Activated CD8-positive, alpha-beta T cell treated with anti-CD3 and anti-CD28 coated beads for 36 hours (primary cell): ENCODE measurements around the gene RNF14. TPM values are rescaled to one million over a fixed set of nuclear protein-coding genes. Genes with fewer than 3 reads are reported as not detected.

Experiments
- ATAC-seq: fragments of 200-7000 bp; cut with Tn5 transposase; one replicate; pipeline ENCODE4 v1.10.0; 2021; ENCODE audit warnings: mild to moderate bottlenecking, moderate library complexity
- CTCF ChIA-PET: fragments of 350-600 bp; sonication (Branson Sonifier 250); formaldehyde crosslinking; loops from one replicate; lab custom pipeline; 2021; ENCODE audit warnings: antibody characterized with exemption; lab: Charles Lee
- POLR2A ChIA-PET: fragments of 350-600 bp; sonication (Branson Sonifier 250); formaldehyde crosslinking; loops from one replicate; lab custom pipeline; 2021; ENCODE audit warnings: antibody characterized with exemption; lab: Charles Lee
- DNase-seq: peaks from one replicate; pipeline ENCODE4 v3.0.0-alpha.2; 2020
- H3K27ac Mint-ChIP-seq: one replicate; pipeline ENCODE4 v1.8.0; 2021; ENCODE audit warnings: mild to moderate bottlenecking, mixed read lengths
- H3K27me3 Mint-ChIP-seq: one replicate; pipeline ENCODE4 v1.8.0; 2021; ENCODE audit warnings: mixed read lengths
- H3K36me3 Mint-ChIP-seq: one replicate; pipeline ENCODE4 v1.8.0; 2021; ENCODE audit warnings: low read depth, mixed read lengths
- H3K4me1 Mint-ChIP-seq: one replicate; pipeline ENCODE4 v1.8.0; 2021; ENCODE audit warnings: low read depth, mixed read lengths
- H3K4me3 Mint-ChIP-seq: one replicate; pipeline ENCODE4 v1.8.0; 2021; ENCODE audit warnings: mild to moderate bottlenecking, moderate library complexity, mixed read lengths
- H3K9me3 Mint-ChIP-seq: one replicate; pipeline ENCODE4 v1.8.0; 2021; ENCODE audit warnings: mixed read lengths
- intact Hi-C: fragments of 100-400 bp; cut with micrococcal nuclease; formaldehyde crosslinking; loops from one replicate; pipeline ENCODE4 v1.10.0; 2022
- total RNA-seq, 2 experiments: library from RNA; stranded (reverse); gene quantifications; one replicate each; pipeline ENCODE4 v1.2.3, GENCODE V29; 2021
- TF ChIP-seq, protein P1 (sequence below): fragments of 200-600 bp; IDR thresholded peaks from one replicate; pipeline ENCODE4 v1.8.0; 2022; ENCODE audit warnings: antibody characterized with exemption, mild to moderate bottlenecking

RNF14 gene
- total RNA-seq, 2 experiments from 2014 or later, result 34.1 to 35.0 TPM

DNA sequence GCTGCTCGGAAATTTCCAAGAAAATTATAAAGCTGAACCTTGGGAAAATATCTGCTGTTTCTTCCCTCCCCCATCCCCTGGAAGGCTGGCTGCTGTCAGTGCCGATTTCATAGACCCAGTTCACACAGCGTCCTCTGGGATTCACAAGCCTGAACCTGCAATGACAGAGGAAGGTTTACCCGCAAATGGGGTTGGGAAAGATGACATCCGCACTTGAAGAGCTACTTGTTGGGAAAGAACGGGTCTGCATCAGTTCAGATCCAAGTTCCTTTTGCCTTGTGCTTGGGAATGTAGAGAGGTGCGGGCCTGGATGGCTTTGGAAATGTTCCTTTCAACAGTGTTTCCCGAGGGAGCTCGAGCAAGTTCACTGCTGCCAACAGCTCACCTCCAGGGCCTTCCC, 24.8 kb upstream of the RNF14 start:
- no peaks in the 10 kb centered on the region for H3K9me3 Mint-ChIP-seq

DNA sequence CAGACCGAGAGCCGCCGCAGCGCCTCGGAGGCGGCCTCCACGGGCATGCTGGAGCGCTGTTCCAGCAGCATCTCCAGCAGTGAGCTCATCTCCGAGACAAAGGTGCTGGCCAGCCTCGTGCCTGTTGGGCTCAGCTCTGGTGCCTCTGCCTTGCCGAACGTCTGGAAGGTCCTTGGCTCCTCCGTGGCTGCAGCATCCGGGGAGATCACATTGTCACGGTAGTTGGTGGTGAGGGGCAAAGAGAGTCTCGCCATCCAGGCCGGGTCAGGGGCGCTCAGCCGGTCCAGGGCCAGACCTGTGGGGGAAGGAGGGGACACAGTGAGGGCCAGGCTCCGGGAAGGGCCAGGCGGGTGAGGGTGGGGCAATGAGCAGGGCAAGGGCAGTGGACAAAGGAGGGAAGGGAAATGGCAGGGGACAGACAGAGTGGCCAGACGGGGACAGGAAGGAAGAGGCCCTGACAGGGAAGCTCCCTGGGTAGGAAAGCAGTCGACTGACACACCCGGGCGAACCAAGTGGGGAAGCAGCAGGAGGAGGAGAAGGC, 23.3 kb upstream of the RNF14 start:
- peaks cover 3% of the 10 kb centered on the region for H3K36me3 Mint-ChIP-seq
- CTCF ChIA-PET, result interaction anchor here (0.9 to 11.0 kb wide), 4 partner anchors 13 to 243 kb away, joined by 3 to 92 read pairs (median 3); partner anchors contain the start of gene PCDH12
- peaks cover 2% of the 10 kb centered on the region for H3K4me1 Mint-ChIP-seq
- intact Hi-C loops, result no loop called here
- POLR2A ChIA-PET, result no interaction called here
- no peaks in the 10 kb centered on the region for H3K27me3 Mint-ChIP-seq
- DNase-seq (no peak), ATAC-seq (no peak)
- H3K27ac Mint-ChIP-seq, result no peak overlapping the region
- H3K4me3 Mint-ChIP-seq, result no peak overlapping the region
- H3K9me3 Mint-ChIP-seq, result no peaks in the 10 kb centered on the region
- TF ChIP-seq, protein P1, sequence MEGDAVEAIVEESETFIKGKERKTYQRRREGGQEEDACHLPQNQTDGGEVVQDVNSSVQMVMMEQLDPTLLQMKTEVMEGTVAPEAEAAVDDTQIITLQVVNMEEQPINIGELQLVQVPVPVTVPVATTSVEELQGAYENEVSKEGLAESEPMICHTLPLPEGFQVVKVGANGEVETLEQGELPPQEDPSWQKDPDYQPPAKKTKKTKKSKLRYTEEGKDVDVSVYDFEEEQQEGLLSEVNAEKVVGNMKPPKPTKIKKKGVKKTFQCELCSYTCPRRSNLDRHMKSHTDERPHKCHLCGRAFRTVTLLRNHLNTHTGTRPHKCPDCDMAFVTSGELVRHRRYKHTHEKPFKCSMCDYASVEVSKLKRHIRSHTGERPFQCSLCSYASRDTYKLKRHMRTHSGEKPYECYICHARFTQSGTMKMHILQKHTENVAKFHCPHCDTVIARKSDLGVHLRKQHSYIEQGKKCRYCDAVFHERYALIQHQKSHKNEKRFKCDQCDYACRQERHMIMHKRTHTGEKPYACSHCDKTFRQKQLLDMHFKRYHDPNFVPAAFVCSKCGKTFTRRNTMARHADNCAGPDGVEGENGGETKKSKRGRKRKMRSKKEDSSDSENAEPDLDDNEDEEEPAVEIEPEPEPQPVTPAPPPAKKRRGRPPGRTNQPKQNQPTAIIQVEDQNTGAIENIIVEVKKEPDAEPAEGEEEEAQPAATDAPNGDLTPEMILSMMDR, result no peak

More for the DNA sequence above, 24.8 kb upstream of the RNF14 start:
- H3K36me3 Mint-ChIP-seq, result peaks cover 3% of the 10 kb centered on the region
- no peak for DNase-seq
- intact Hi-C loops, result no loop called here
- TF ChIP-seq, protein P1, result no peak
- CTCF ChIA-PET, result interaction anchor here (1.1 to 11.0 kb wide), 4 partner anchors 17 to 252 kb away, joined by 4 to 92 read pairs (median 5); partner anchors contain the start of genes PCDH1 and RNF14
- H3K4me3 Mint-ChIP-seq, result no peak overlapping the region
- no peak overlapping the region for H3K27ac Mint-ChIP-seq
- POLR2A ChIA-PET, result interaction anchor here (1.2 to 1.5 kb wide), 3 partner anchors 11 to 24 kb away, joined by 3 to 6 read pairs (median 5); partner anchors contain the start of genes PCDH12 and RNF14
- H3K27me3 Mint-ChIP-seq, result no peaks in the 10 kb centered on the region
- H3K4me1 Mint-ChIP-seq, result peaks cover 2% of the 10 kb centered on the region
- no peak for ATAC-seq

DNA sequence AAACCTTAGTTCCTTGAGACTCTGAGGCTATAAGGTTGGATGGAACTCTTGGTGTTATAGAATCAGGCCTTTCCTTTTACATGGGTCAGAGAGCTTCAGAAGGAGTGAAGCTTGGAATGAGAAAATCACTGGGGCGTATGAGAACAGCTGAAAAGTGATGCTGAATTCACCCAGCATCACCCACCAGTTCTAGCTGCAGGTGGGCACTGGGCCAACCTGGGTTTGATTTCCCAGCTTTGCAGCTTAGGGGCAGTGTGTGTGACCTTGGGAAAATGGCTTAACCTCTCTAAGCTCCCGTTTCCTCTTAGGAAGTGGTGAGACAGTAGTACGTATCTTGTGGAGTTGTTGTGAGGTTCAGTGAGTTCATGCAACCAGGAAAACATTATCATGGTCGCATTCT, 21.6 kb upstream of the RNF14 start:
- no peaks in the 10 kb centered on the region for H3K36me3 Mint-ChIP-seq
- H3K4me3 Mint-ChIP-seq, result no peak overlapping the region
- H3K9me3 Mint-ChIP-seq, result no peaks in the 10 kb centered on the region
- H3K27ac Mint-ChIP-seq, result no peak overlapping the region
- TF ChIP-seq, protein P1, result no peak
- ChIA-PET POLR2A (no interaction called here), CTCF (interaction anchor here (0.9 to 11.0 kb wide), 6 partner anchors 9 to 255 kb away, joined by 3 to 92 read pairs (median 4); partner anchors contain the start of gene RNF14)
- no peak for DNase-seq
- ATAC-seq, result no peak
- no peaks in the 10 kb centered on the region for H3K27me3 Mint-ChIP-seq
- peaks cover 9% of the 10 kb centered on the region for H3K4me1 Mint-ChIP-seq
- intact Hi-C loops, result no loop called here

DNA sequence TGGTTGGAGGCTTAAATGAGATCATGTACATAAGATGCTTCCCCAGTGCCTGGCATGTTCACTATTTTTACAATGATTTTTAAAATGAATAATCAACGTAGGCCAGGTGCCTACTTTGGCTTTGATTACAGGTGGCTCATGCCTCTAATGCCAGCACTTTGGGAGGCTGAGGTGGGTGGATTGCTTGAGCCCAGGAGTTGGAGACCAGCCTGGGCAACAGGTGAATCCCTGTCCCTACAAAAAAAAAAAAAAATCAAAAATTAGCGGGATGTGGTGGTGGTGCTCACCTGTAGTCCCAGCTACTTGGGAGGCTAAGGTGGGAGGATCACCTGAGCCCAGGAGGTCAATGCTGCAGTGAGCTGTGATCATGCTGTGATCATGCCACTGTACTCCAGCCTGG, 20.1 kb upstream of the RNF14 start:
- ChIA-PET POLR2A (interaction anchor here (0.8 to 2.4 kb wide), 3 partner anchors 9 to 21 kb away, joined by 3 to 6 read pairs (median 3); no protein-coding TSS in a partner anchor), CTCF (interaction anchor here (1.1 to 11.0 kb wide), 2 partner anchors 12 to 257 kb away, joined by 3 to 92 read pairs; no protein-coding TSS in a partner anchor)
- Mint-ChIP-seq H3K4me3 (no peak overlapping the region), H3K4me1 (peaks cover 9% of the 10 kb centered on the region), H3K36me3 (no peaks in the 10 kb centered on the region), H3K27me3 (no peaks in the 10 kb centered on the region), H3K9me3 (no peaks in the 10 kb centered on the region), H3K27ac (no peak overlapping the region)
- DNase-seq (no peak), ATAC-seq (no peak)
- intact Hi-C loops, result no loop called here
- TF ChIP-seq, protein P1, result no peak

DNA sequence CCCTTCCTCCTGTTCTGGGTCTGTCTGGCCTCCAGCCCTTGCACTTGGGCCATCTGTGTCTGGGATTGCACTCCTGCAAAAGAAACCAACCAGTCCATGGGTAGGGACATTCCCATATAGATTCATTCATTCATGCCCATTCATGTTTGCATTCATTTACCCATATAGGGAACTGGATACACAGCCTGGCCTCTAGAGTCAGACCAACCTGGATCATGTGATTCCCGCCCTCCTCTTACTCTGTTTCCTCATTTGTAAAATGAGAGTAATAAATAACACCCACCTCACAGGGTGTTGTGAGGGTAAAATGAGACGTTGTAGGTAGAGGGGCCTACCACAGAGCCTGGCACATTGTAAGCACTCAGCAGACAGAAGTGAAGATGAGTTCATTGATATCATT, 19.4 kb upstream of the RNF14 start:
- ATAC-seq (no peak), DNase-seq (no peak)
- ChIA-PET POLR2A (interaction anchor here (0.8 to 2.4 kb wide), 2 partner anchors 11 to 21 kb away, joined by 3 to 6 read pairs; no protein-coding TSS in a partner anchor), CTCF (interaction anchor here (11.0 kb wide), 1 partner anchor 11 kb away, joined by 92 read pairs; no protein-coding TSS in a partner anchor)
- Mint-ChIP-seq H3K9me3 (no peaks in the 10 kb centered on the region), H3K27me3 (no peaks in the 10 kb centered on the region), H3K4me3 (no peak overlapping the region), H3K36me3 (no peaks in the 10 kb centered on the region), H3K27ac (no peak overlapping the region), H3K4me1 (peaks cover 9% of the 10 kb centered on the region)
- TF ChIP-seq, protein P1, result no peak
- intact Hi-C loops, result no loop called here
